Prostate gland (tissue), 2 donors: ENCODE measurements around the gene DSCAML1.

Experiments
- POLR2A ChIP-seq: fragments of 450-650 bp; IDR thresholded peaks from one replicate; pipeline ENCODE4 v1.6.1; 2016; ENCODE audit warnings: antibody characterized with exemption, mild to moderate bottlenecking
- TF ChIP-seq, protein P1 (sequence below), 4 experiments: fragments of 200-600 bp in 2 of 4; fragments of 450-650 bp in 2 of 4; sonication (generic) in 2 of 4; IDR thresholded peaks; 1 replicate in 3 of 4; 2 replicates in 1 of 4; pipeline ENCODE4 v1.5.1; 2016 to 2019; ENCODE audit warnings: antibody characterized with exemption in 4 of 4, mild to moderate bottlenecking in 2 of 4, moderate library complexity in 2 of 4

DNA sequence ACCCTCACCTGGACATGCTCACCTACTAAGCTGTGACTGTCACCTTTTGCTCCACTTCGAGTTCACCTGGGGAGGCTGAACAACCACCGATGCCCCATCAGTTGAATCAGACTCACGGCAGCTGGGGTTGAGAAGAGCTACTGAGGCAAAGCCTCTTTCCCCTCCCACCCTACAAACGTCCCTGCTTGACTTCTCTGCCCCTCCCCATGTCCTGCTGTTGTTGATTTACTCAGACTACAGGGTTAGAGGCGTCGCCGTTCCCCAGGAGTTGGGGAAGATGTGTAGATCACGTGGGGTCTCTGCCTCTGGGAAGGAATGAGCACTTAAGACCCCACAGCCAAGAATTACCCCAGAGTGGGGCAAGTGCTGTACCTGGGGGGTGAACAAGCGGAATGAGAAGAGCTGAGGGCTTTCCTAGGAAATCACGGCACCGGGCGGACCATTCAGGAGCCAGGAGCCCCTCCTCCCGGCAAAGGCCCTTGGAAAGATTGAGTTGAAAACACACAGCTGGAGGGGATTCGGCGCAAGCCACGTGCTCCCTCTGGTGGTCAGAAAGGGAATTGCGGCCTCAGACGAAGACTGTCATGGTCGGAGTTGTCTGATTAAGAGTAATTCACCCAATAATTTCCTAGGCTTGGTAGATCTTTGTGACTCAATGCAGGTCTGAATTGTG lies 20.5 kb upstream of the DSCAML1 start:
- no peak for TF ChIP-seq POLR2A
- TF ChIP-seq, protein P1, sequence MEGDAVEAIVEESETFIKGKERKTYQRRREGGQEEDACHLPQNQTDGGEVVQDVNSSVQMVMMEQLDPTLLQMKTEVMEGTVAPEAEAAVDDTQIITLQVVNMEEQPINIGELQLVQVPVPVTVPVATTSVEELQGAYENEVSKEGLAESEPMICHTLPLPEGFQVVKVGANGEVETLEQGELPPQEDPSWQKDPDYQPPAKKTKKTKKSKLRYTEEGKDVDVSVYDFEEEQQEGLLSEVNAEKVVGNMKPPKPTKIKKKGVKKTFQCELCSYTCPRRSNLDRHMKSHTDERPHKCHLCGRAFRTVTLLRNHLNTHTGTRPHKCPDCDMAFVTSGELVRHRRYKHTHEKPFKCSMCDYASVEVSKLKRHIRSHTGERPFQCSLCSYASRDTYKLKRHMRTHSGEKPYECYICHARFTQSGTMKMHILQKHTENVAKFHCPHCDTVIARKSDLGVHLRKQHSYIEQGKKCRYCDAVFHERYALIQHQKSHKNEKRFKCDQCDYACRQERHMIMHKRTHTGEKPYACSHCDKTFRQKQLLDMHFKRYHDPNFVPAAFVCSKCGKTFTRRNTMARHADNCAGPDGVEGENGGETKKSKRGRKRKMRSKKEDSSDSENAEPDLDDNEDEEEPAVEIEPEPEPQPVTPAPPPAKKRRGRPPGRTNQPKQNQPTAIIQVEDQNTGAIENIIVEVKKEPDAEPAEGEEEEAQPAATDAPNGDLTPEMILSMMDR (IDR thresholded peaks at IDR 0.05), result peak; percentile 97 to 99 (median 98)
